Activated naive CD4-positive, alpha-beta T cell treated with anti-CD3 and anti-CD28 coated beads, Interleukin-2, amount 50 U/mL, for 16 hours (primary cell): ENCODE measurements around the gene HUWE1.

ENCODE experiments used
- DNase-seq: peaks from one replicate; pipeline ENCODE4 v3.0.0-alpha.2; 2020

Gene HUWE1

GRCh38 chrX:53685711-53686110, 808 bp downstream of the HUWE1 start:
- DNase-seq: no peak

- peak; percentile 87 for DNase-seq
Observed at GRCh38 chrX:53684415-53685192, 1.9 kb downstream of the HUWE1 start.

- DNase-seq: peak; percentile 87
Observed at GRCh38 chrX:53683556-53684414, 2.7 kb downstream of the HUWE1 start.

- peak; percentile 30 for DNase-seq
Observed at GRCh38 chrX:53682885-53683555, 3.5 kb downstream of the HUWE1 start.

GRCh38 chrX:53681661-53682060, 4.9 kb downstream of the HUWE1 start:
- DNase-seq: peak; percentile 12

- DNase-seq: no peak
Observed at GRCh38 chrX:53678667-53679066, 7.9 kb downstream of the HUWE1 start.

- DNase-seq: no peak
Observed at GRCh38 chrX:53677286-53677685, 9.2 kb downstream of the HUWE1 start.

- DNase-seq: no peak
Observed at GRCh38 chrX:53674581-53674980, 11.9 kb downstream of the HUWE1 start.

- DNase-seq: no peak
Observed at GRCh38 chrX:53669258-53669657, 17.3 kb downstream of the HUWE1 start.

GRCh38 chrX:53666171-53666570, 20.3 kb downstream of the HUWE1 start:
- DNase-seq: no peak

- DNase-seq: no peak
Observed at GRCh38 chrX:53660004-53660403, 26.5 kb downstream of the HUWE1 start.

- no peak for DNase-seq
Observed at GRCh38 chrX:53659039-53659438, 27.5 kb downstream of the HUWE1 start.

GRCh38 chrX:53656845-53657244, 29.7 kb downstream of the HUWE1 start:
- DNase-seq: no peak

- DNase-seq: no peak
Observed at GRCh38 chrX:53654376-53654775, 32.1 kb downstream of the HUWE1 start.

- DNase-seq: no peak
Observed at GRCh38 chrX:53644751-53645150, 41.8 kb downstream of the HUWE1 start.

- no peak for DNase-seq
Observed at GRCh38 chrX:53642337-53642736, 44.2 kb downstream of the HUWE1 start.

GRCh38 chrX:53639257-53639656, 47.3 kb downstream of the HUWE1 start:
- DNase-seq: no peak

- DNase-seq: no peak
Observed at GRCh38 chrX:53637479-53637878, 49.0 kb downstream of the HUWE1 start.

- DNase-seq: no peak
Observed at GRCh38 chrX:53631156-53631555, 55.4 kb downstream of the HUWE1 start.

GRCh38 chrX:53630261-53630660, 56.3 kb downstream of the HUWE1 start:
- DNase-seq: no peak

GRCh38 chrX:53622431-53622830, 64.1 kb downstream of the HUWE1 start:
- DNase-seq: no peak

GRCh38 chrX:53621418-53621986, 65.0 kb downstream of the HUWE1 start:
- DNase-seq: no peak

GRCh38 chrX:53616946-53617345, 69.6 kb downstream of the HUWE1 start:
- DNase-seq: no peak
